K562 (cell line): ENCODE measurements around the gene SDF4. TPM values are rescaled to one million over a fixed set of nuclear protein-coding genes. Genes with fewer than 3 reads are reported as not detected.
"Not testable (repeated sequence)": the region's sequence is repeated elsewhere in the genome, so short reads cannot be mapped to it uniquely, and the experiment has no call there.

Experiments
- ATAC-seq: fragments of 200-7000 bp; cut with Tn5 transposase; 3 replicates; pipeline ENCODE4 v1.9.1; 2020; ENCODE audit warnings: moderate library complexity
- BruUV-seq: library from RNA; stranded (reverse); fragments of 400-500 nt; replicated peaks from 2 replicates; lab custom pipeline; 2021; lab: Mats Ljungman, UMichigan
- CTCF ChIA-PET: fragments of 300-600 bp; formaldehyde crosslinking; extraction: SDS; loops from one replicate; lab custom pipeline; 2021; ENCODE audit warnings: low intra/inter-chr PET ratio; lab: Yijun Ruan, JAX
- POLR2A ChIA-PET: fragments of 300-600, 350-650 bp; sonication (Branson Sonifier 250); formaldehyde crosslinking; extraction: SDS; loops from one replicate; lab custom pipeline; 2021; ENCODE audit warnings: antibody characterized with exemption, inconsistent platforms; lab: Yijun Ruan, JAX
- DNase-seq, 4 experiments: peaks; one replicate each; pipeline versions ENCODE4 v3.0.0 to v3.0.0-alpha.2; 2011 to 2018; ENCODE audit warnings: low spot score in 3 of 4, mixed read lengths in 3 of 4; ENCODE audit errors: extremely low read depth in 1 of 4
- FAIRE-seq: peaks from 2 replicates; lab custom pipeline; 2011; peaks lifted over from hg19 to GRCh38; lab: Jason Lieb, UNC
- H2AFZ ChIP-seq: 2 replicates; pipeline ENCODE4 v1.6.0; 2011; ENCODE audit warnings: low read depth, low read length, control low read depth, inconsistent platforms
- H3K27ac ChIP-seq: fragments of 200-600 bp; 3 replicates; pipeline ENCODE4 v1.8.0; 2011; ENCODE audit warnings: low read depth, mild to moderate bottlenecking, control low read depth, inconsistent platforms, low read length, moderate library complexity, mixed read lengths; ENCODE audit errors: extremely low read depth
- H3K27me3 ChIP-seq, 2 experiments: fragments of 300-600 bp in 1 of 2; 2 replicates in 1 of 2; 3 replicates in 1 of 2; pipeline versions ENCODE4 v1.6.0 to v1.8.0; 2011; ENCODE audit warnings: inconsistent platforms in 2 of 2, low read length in 2 of 2, mild to moderate bottlenecking in 1 of 2, mixed read lengths in 1 of 2, moderate library complexity in 1 of 2; ENCODE audit not compliant: control insufficient read depth in 2 of 2, insufficient read depth in 2 of 2
- H3K36me3 ChIP-seq: fragments of 300-600 bp; 3 replicates; pipeline ENCODE4 v1.8.0; 2011; ENCODE audit warnings: mild to moderate bottlenecking, low read length, inconsistent platforms; ENCODE audit not compliant: control insufficient read depth, insufficient read depth
- H3K4me1 ChIP-seq, 2 experiments: fragments of 200-600 bp in 1 of 2; replicated peaks in 1 of 2; 2 replicates in 1 of 2; 3 replicates in 1 of 2; pipeline versions ENCODE4 v1.5.1 to v1.8.0; 2011; ENCODE audit warnings: inconsistent platforms in 2 of 2, low read length in 2 of 2, mild to moderate bottlenecking in 1 of 2, mixed read lengths in 1 of 2, moderate library complexity in 1 of 2; ENCODE audit not compliant: control insufficient read depth in 2 of 2, insufficient read depth in 2 of 2
- H3K4me2 ChIP-seq: 2 replicates; pipeline ENCODE4 v1.6.1; 2011; ENCODE audit warnings: low read length, control low read depth, inconsistent platforms, mixed read lengths; ENCODE audit not compliant: insufficient read depth
- H3K4me3 ChIP-seq: fragments of 200-600 bp; sonication (generic), shearing (Covaris generic); 2 replicates; pipeline ENCODE4 v1.5.1; 2016; ENCODE audit warnings: control low read depth, inconsistent platforms
- H3K79me2 ChIP-seq: fragments of 200-600 bp; 3 replicates; pipeline ENCODE4 v1.8.0; 2011; ENCODE audit warnings: low read length, inconsistent platforms; ENCODE audit not compliant: control insufficient read depth, insufficient read depth
- H3K9ac ChIP-seq, 2 experiments: 2 replicates each; pipeline versions ENCODE4 v1.6.0 to v1.6.1; 2011; ENCODE audit warnings: low read depth in 2 of 2, low read length in 2 of 2, control low read depth in 1 of 2, inconsistent platforms in 1 of 2, mild to moderate bottlenecking in 1 of 2, mixed read lengths in 1 of 2; ENCODE audit not compliant: insufficient read depth in 1 of 2
- H3K9me1 ChIP-seq: one replicate; pipeline ENCODE4 v1.6.0; 2011; ENCODE audit warnings: inconsistent platforms, mild to moderate bottlenecking, low read length, moderate library complexity; ENCODE audit not compliant: control insufficient read depth, insufficient read depth
- H3K9me3 ChIP-seq: replicated peaks from 2 replicates; pipeline ENCODE4 v1.5.1; 2011; ENCODE audit warnings: low read depth, low read length, inconsistent platforms; ENCODE audit not compliant: control insufficient read depth, insufficient read depth
- H4K20me1 ChIP-seq: replicated peaks from 2 replicates; pipeline ENCODE4 v1.6.1; 2011; ENCODE audit warnings: low read length, inconsistent platforms, mixed read lengths; ENCODE audit not compliant: control insufficient read depth, insufficient read depth
- ZNF134 ChIP-seq: fragments of 250-450 bp; sonication (Bioruptor Pico); conservative IDR thresholded peaks from 2 replicates; pipeline ENCODE4 v1.4.0; 2020
- WGBS: fragments of 100-300 bp; shearing (Covaris generic); methylation state at CpG from one replicate; pipeline ENCODE4 v1.1.6; 2016; ENCODE audit warnings: low coverage, mixed read lengths; ENCODE audit not compliant: insufficient coverage; ENCODE audit errors: missing lambda C conversion rate; 5-methylcytosine and 5-hydroxymethylcytosine counted together
- in situ Hi-C: fragments of 300-500 bp; cut with MboI; formaldehyde crosslinking; loops from 4 replicates; pipeline ENCODE4 v1.15.0; 2018; ENCODE audit warnings: inconsistent platforms, mixed read lengths
- intact Hi-C: fragments of 100-400 bp; cut with micrococcal nuclease; formaldehyde crosslinking; loops from 2 replicates; pipeline ENCODE4 v1.14.2; 2022
- polyA plus RNA-seq, 8 experiments: library from polyadenylated mRNA; depleted of rRNA in 4 of 8; stranded (reverse) in 5 of 8; unstranded in 3 of 8; fragments of >200 nt; fragmentation: Nextera tagmentation in 2 of 8; fragmentation: Illumina TruSeq in 1 of 8; extraction: Ambion mirVana in 2 of 8; extraction: Trizol in 1 of 8; gene quantifications; 2 replicates each; pipeline versions ENCODE4 v1.2.1 to v1.2.3, GENCODE V29; 2011 to 2014; ENCODE audit warnings: inconsistent platforms in 1 of 8, missing spikeins in 1 of 8
- total RNA-seq, 7 experiments: library from RNA; depleted of rRNA in 6 of 7; stranded (reverse); fragments of >200 nt in 6 of 7; fragmentation: Illumina TruSeq in 2 of 7; extraction: Trizol in 2 of 7; gene quantifications; 2 replicates each; pipeline versions ENCODE4 v1.2.1 to v1.2.3, GENCODE V29; 2011 to 2021; ENCODE audit warnings: low replicate concordance in 1 of 7
- TF ChIP-seq, protein P1 (sequence below): fragments of 450-650 bp; conservative IDR thresholded peaks from 2 replicates; pipeline ENCODE4 v1.6.1; 2016; ENCODE audit warnings: missing genetic modification characterization, low read depth, mild to moderate bottlenecking, control low read depth, missing compliant biosample characterization

The SDF4 gene
- total and polyA plus RNA-seq, 9 of the 15 experiments (the other 6 are each of a cell fraction or from before 2014, with no cell fraction given): 0.35 to 160 (median 65.2) TPM

DNA sequence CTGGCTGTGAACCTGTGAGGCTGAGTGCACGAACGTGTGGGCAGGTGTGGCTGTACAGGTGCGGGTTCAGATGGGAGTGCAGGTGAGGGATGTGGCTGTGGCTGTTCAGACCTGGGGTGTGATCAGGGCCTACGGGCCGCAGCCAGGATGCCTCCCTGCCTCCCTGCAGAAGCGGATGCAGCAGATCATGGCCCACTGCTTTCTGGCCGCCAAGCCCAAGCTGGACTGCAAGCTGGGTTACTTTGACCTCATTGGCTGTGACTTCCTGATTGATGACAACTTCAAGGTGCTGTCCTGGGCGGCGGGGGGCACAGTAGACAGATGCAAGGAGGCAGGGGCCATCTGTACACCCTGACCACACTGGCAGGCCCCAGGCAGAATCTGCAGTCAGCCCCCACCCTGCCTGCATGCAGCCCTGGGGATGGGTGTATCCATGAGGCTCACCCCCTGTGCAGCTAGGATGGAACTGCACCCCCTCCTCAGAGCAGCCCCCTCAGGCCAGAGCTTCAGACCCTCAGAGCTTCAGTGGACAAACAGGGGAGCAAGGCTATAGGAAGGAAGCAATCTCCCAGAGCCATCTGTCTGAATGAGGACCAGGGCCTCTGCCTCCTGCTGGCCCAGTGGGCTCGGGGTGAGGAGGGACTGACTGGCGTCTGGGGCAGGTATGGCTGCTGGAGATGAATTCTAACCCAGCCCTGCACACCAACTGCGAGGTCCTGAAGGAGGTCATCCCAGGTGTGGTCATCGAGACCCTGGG lies 35.2 kb downstream of the SDF4 start (continued):
- TF ChIP-seq, protein P1, sequence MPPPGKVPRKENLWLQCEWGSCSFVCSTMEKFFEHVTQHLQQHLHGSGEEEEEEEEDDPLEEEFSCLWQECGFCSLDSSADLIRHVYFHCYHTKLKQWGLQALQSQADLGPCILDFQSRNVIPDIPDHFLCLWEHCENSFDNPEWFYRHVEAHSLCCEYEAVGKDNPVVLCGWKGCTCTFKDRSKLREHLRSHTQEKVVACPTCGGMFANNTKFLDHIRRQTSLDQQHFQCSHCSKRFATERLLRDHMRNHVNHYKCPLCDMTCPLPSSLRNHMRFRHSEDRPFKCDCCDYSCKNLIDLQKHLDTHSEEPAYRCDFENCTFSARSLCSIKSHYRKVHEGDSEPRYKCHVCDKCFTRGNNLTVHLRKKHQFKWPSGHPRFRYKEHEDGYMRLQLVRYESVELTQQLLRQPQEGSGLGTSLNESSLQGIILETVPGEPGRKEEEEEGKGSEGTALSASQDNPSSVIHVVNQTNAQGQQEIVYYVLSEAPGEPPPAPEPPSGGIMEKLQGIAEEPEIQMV (tag): no peak
- no peak for TF ChIP-seq ZNF134 (CRISPR knock-in tag)

DNA sequence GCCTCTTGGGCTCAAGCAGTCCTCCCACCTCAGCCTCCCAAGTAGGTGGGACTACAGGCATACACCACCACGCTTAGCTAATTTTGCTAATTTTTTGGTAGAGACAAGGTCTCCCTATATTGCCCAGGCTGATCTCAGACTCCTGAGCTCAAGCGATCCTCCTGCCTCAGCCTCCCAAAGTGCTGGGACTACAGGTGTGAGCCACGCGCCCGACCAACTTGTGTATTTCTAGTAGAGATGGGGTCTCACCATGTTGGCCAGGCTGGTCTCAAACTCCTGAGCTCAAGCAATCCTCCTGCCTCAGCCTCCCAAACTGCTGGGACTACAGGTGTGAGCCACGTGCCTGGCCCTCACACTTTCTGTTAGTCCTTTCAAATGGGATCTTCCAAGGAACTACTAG lies 36.1 kb downstream of the SDF4 start:
- BruUV-seq, H4K20me1 ChIP-seq, ATAC-seq, in situ Hi-C loops, H3K79me2 ChIP-seq, H3K9me3 ChIP-seq, H3K27ac ChIP-seq, H3K4me3 ChIP-seq, DNase-seq, H3K4me2 ChIP-seq, H3K9ac ChIP-seq, H2AFZ ChIP-seq, intact Hi-C loops, H3K9me1 ChIP-seq, H3K36me3 ChIP-seq, FAIRE-seq, CTCF ChIA-PET, H3K27me3 ChIP-seq: not testable (repeated sequence)
- H3K4me1 ChIP-seq: peaks cover 0 to 39% of the 10 kb centered on the region in 2 experiments; a peak in 3 of 5 replicates
- WGBS: 66% methylated on average over 6 of the region's 6 CpGs
- POLR2A ChIA-PET: interaction anchor here (1.2 kb wide), 1 partner anchor 9 kb away, joined by 4 read pairs; no protein-coding TSS in a partner anchor
